ENCODE data around the gene STKLD1.
"Not testable (repeated sequence)": the region's sequence is repeated elsewhere in the genome, so short reads cannot be mapped to it uniquely, and the experiment has no call there.

The STKLD1 gene

DNA sequence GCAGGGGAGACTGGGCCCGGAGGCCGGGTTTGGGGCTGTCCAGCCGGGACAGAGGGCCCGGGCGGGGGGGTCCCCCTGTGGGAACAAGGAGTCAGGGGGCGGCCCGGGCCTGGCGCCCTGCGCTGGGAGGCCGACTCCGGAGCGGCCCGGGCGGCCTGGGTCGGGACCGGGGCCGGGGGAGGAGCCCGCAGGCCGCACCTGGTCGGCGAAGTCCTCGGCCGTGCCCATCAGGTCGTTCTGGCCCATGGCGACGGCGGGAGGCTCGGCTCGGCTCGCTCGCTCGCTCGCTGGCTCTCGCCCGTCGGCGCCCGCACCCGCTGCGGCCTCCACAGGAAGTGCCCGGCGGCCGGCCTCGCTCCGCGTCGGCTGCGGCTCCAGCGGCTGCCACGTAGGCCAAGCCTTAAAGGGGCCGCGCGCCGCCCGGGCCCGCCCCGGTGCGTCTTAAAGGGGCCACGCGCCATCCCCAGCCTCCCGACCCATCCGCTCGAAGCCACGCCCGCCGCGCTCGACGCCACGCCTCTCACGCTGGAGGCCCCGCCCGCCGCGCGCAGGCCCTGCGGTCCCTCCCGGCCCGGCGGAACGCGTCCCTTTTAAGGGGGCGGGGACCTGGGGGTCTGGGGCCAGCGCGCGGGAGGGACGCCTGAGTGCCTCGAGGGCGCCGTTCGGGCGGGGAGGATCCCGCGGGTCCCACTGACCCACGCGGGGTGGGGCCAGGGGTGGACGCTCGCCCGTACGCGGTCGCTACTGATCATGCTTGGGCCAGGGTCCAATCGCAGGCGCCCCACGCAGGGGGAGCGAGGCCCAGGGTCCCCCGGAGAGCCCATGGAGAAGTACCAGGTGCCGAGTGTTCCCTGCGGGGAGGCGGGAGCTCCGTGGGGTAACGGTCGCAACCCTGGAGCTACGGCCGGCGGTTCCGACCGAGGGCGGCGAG is at the start of gene STKLD1, which contains the start of gene SURF4:
Gene STKLD1 (plus strand): TSS at position 643 of the 931 bp plus-strand sequence. CDS start 108 bp downstream, at position 751.
Gene SURF4 (minus strand): TSS at position 337 of the 931 bp plus-strand sequence. CDS start 91 bp downstream, at position 246.
- DNase-seq: peak; percentile 83

DNA sequence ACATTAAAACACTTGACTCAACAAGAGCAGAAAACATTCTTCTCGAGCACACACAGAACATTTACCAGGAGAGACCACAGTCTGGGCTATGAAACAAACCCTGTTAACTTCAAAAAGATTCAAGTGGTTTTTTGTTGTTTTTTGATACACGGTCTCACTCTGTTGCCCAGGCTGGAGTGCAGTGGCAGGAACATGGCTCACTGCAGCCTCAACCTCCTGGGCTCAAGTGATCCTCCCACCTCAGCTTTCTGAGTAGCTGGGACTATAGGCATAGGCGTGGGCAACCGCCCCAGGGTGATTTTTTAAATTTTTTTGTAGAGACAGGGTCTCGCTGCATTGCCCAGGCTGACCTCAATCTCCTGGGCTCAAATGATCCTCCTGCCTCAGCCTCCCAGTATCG is 49.1 kb upstream of the STKLD1 start:
- DNase-seq: not testable (repeated sequence)

DNA sequence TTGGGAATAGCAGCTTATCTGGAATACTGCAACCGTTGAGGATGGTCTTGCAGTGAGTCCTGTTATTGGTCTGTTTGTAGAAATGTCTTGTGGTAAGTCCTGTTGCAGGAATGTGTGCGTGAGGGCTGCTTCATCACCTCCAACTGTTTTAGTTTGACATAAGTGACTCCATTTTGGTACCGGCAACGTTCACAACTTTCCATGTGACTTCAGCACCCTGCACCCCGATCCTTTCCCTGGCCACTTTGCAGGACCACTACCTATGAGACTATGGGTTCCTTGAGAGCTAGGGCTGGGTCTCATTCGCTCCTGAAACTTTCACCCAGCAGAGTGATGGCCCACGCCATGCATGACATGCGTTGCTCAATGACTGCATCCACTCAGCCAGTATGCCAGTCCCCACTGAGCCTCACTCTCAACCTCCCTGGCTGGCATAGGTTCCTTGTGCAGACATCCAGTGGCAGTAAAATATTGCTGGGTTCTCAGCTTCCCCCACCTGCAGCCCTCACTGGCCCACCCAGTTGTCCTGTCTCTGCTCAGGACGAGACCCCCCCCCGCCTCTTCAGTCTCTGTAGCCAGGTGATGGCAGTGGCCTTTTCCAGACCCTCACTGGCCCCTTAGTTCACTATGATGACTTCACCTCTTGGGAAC is 48.2 kb upstream of the STKLD1 start:
- no peak for DNase-seq

DNA sequence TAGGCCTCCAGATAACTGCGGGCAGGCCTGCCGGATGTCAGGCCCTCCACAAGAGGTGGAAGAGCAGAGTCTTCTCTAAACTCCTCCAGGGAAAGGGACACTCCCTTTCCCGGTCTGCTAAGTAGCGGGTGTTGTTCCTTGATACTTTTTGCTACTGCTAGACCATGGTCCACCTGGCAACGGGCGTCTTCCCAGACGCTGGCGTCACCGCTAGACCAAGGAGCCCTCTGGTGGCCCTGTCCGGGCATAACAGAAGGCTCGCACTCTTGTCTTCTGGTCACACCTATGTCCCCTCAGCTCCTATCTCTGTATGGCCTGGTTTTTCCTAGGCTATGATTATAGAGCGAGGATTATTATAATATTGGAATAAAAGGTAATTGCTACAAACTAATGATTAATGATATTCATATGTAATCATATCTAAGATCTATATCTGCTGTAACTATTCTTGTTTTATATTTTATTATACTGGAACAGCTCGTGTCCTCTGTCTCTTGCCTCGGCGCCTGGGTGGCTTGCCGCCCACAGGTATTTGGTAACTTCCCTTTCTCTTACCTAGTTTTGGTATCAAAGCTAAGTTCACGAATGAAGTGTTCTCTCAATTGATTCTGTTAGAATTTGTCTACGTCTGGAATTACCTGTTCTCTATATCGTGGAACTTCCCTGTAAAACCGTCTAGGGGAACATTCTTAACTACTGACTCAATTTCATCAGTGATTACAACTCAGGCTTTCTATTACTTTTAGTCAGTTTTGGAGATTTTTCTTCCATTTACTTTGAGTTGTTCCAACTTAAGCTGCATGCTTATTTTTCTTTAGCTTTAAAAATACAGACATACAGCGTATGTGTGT is 46.6 kb upstream of the STKLD1 start:
- peak; percentile 6 for DNase-seq

DNA sequence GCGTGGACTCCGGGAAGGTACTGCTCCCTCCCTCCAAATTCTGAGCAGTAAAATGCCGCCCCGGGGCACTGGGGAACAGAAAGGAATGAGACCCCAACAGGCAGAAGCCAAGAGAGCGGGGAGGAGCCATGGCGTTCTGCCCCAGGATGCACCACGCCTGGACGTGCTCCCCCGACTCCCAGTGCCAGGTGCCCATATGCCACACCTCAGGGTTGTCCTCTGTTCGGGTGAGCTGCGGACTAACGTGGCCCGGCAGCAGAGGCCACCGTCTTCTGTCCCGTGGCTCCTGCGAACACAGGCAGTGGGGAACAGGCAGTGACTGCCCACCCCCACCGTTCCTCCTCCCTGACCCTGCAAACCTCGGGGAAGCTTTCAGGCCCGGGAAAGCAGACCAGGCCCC is 44.9 kb upstream of the STKLD1 start:
- DNase-seq: no peak

DNA sequence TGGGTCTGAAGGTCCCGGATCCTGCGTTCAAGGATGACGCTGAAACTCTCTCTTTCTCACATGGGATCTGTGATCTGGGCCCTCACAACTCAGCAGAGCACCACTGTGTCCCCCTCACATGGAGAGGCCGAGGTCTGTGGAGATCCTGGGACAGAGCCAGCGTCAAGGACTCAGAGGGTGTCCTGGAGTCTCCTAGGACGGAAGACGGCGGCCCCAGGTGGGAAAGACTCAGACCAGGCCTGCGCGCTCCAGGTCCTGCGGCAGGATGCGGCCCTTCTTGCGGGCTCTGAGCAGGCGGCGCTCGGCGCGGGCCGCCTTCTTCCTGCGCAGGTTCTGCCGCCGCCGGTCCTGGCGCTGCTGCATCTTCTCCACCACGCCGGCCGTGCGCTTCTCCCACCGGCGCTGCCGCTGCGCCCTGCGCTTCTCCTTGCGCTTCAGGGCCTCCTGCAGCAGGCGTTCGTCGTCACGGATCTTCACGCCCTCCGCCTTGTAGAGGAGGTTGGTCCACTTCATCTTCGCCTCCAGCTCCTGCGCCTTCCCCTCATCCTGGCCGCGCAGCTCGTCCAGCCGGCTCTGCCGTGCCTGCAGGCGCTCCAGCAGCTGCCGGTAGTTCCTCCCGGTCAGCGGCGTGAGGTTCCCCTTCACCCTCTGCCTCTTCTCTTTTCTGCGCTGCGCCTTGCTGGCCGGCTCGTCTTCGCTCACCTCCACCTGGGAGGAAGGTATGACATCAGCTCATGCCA is 44.4 kb upstream of the STKLD1 start:
- no peak for DNase-seq

DNA sequence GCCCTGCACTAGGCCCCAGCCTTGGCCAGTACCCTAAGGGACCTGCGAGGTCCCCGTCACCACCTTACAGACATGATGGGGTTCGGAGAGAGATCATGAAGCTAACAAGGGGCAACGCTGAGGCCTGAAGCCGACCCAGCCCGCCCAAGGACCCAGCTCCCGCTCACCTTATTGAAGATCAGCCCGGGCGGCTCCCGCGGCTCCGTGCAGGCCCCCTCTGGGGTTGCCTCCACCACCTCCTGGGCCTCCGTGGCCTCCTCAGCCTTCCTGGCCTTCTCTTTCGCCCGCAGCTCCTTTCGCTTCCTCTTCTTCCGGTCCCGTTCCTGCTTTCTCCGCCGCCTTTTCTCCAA is 43.8 kb upstream of the STKLD1 start:
- DNase-seq: no peak

DNA sequence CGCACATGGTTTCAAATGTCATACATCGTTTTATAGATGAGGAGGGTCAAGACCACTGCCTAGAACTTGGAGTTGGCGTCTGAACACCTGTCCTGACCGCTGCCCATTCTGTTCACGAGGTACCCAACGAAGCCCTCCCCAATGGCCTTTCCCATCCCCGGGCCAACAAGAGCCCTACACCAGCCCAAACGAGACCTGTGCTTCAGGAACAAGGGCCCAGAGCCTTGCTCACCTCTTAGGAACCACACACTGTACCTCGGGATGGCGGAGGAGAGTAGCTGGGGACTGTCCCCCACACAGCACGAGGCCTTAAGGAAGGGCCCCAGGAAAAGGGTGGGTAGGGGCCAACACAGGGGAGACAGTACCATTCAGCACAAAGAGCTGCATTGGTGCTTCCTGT is 43.2 kb upstream of the STKLD1 start:
- DNase-seq: no peak

DNA sequence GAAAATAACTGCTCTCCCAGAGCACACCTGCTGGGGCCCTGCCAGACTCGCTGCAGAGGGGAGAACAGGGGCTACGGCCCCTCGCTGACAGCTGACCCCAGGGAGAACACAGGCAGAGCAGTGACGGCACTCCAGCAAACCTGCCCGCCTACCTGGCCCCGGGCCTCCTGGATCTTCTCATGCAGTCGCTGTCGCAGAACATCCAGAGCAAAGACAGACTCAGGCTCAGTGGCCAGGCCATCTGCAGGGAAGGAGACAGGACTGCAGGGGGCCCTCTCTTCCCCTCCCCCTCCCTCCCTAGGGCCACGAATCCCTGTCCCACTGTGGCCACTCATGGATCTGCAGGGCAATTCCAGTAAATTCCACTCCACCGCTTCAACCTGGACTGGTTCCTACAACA is 42.6 kb upstream of the STKLD1 start:
- DNase-seq: no peak

DNA sequence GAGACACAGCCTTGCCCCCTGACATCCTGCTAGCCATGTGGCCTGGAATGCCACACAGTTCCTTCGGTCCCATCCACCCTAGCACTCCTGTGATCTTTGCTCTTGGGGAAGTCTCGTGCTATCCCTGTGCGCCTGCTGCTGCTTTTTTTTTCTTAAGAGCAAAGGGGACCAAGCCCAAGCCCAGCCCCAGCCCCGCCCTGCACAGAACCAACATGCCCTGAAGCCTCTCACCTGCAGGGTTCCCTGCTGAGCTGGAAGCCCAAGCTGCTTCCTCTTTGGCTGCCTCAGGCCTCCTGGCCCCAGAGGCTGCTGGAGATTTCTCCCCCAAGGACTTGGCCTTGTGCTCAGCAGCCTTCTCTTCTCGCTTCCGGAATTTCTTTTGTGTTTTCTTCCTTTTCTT is 42.0 kb upstream of the STKLD1 start:
- DNase-seq: no peak

DNA sequence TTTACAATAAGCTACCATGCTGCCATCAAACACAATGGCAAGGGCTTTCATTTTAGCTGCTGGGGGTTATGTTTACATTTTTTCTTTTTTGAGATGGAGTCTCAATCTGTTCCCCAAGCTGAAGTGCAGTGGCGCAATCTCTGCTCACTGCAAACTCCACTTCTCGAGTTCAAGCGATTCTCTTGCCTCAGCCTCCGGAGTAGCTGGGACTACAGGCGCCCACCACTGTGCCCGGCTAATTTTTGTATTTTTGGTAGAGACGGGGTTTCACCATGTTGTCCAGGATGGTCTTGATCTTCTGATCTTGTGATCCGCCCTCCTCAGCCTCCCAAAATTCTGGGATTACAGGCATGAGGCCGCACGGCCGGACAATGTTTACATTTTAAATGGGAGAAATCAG is 41.3 kb upstream of the STKLD1 start:
- not testable (repeated sequence) for DNase-seq

DNA sequence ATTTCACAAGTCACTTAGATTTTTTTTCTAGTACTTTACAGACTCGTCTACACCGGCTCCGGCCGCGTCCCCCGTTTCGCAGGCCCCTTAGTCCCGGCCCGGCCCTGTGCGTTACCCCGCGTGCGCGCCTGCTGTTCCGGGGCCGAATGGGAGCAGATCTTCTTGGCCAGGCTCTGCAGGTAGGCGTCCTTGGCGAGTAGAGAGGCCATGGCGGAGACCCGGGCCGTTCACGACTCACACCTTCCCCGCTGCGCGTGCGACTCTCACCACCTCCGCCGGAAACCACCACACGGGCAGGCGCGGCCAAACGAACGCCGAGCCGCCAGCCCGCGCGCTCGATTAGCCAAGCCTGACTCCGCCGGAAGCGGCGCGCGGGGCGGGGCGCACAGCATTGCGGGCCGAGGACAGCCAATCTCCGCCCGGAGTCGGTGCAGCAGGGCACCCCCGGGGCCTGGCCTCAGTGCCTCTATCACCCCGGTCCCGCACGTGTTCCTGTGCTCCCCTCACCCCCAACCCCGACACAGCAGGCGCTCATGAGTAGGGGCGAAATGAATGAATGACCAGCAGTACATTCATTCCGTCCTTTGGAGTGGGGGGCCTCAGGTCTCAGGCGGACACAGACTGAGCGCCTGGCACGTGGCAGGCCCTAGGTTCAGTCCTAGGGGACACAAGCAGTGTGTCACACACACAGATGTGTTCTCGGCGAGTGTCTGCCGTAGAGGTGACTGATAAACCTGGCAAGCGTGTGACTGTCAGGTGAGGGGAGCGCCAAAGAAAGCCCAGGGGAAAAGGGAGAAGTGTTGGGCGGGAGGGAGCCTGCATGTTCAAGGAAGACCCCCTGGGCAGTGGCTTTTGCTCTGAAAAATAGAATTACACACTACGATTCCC is 40.0 kb upstream of the STKLD1 start, which contains the start of gene SURF6:
Gene SURF6 (minus strand): TSS at position 265 of the 888 bp plus-strand sequence. CDS start 56 bp downstream, at position 209.
- peak; percentile 87 for DNase-seq

DNA sequence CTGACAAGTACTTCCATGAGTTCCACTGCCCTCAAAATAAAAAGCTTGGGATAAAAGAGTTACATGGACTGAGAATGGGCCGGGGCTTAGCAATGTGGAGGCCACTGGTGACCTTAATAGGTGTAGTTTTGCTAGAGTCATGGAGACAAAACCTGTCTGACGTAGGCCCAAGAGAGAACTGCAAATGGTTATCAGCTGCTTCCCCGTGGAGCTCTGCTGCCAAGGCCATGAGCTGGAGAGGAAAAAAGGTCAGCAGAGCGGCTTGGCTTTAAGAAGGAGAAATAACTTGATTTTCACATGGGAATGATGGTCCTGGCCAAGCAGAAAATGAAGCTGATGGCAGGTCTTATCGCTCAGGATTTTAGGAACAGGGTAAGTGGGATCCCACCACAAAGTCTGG is 36.5 kb upstream of the STKLD1 start:
- DNase-seq: no peak

DNA sequence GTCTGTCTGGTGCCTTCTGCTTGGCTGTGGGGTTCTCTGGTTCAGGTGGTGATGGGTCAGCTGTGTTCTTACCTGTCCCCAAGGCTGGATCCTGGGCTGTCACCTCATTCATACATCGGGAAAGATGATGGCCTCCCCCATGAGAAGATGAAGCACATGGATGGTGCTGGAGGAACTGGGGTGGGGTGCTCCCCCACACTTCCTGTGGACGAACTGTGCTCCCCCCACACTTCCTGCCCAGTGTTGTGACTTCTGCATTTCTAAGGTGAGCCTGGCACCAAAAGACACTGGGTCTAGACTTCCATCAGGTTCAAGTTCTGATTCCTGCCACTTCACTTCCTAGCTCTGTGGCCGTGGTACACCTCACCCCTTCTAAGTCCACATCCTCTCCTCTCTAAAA is 35.9 kb upstream of the STKLD1 start:
- no peak for DNase-seq

DNA sequence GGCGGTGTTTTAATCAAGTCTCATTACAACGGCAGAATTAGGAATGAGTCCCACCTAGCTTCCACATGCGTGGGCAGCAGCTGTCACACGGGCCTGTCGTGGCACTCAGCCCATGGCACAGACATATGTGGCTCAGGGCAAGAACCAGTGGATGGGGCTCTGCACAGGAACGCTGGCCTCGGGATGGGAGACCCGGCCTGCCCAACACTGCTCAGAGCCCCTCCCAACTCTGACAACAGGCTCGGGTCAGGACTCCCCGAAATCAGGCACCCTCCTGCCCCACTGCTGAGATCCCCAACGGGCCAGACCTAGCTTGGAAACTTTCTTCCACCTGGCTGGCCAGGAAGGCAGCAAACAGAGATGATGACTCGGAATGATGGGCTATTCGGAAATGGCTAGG is 35.2 kb upstream of the STKLD1 start:
- no peak for DNase-seq

DNA sequence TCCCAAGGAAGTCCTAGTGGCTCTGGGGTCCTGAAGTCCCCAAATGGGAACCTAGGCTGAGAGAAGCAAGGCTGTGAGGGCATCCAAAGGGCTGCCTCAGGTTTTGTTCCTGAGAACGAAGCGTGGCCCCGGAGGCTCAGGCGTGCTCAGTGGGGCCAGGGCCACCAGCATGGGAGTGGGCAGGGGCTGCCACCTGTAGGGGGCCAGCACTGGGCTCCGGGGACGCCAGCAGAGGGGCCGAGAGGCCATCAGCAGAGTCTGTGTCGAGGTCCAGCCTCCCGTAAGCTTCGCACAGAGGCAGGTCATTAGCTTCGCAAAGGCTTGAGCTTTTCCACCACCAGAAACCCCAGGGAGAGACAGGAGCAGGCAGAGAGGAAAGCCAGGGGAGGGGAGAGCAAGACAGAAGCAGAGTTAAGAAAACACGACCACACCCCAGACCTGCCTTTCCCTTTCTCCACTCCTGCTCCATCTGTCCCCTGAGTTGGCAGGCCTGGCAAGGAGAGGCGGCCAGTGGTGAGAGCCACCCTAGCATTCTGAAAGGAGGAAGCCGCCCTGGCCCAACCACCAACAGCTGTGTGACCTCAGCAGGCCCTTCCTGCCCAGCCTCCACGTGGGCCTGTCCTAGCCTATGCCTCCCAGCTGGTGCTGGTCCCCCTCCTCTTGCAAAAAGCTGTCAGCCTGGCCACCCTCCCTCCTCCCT is 34.6 kb upstream of the STKLD1 start:
- no peak for DNase-seq

DNA sequence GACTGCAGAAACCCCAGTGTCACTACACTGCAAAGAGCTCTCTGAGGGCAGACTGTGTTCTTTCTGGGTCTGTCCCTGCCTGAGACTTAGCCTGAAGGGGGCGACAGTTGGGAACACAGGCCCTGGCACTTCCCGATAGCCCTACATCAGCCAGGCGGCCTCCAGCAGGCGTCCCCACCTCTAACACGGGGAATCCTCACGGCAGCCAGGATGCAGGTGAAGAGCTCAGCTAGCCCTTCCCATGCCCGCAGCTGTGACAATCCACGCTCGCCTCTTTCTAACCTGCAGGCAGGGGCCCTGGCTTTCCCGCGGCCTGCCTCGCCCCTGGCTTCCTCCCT is 34.1 kb upstream of the STKLD1 start:
- no peak for DNase-seq

DNA sequence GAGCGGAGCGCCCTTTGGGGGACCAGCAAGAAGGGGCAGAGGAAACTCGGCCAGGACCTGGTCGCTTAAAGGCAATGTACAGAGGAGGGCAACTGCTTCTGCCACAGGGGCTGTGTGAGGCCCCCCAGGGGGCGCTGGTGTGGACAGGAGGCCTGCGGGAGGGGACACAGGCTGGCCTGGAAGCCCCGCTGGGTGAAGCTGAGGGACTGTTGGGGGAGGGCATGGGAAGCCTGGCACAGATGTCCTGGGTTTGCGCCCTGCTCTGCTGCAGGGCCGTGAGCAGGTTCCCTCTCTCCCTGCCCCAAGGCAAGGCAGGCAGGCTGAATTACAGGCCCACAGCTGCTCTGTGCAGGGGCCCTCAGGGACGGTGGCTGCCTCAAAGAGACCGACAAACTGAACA is 33.6 kb upstream of the STKLD1 start:
- no peak for DNase-seq

DNA sequence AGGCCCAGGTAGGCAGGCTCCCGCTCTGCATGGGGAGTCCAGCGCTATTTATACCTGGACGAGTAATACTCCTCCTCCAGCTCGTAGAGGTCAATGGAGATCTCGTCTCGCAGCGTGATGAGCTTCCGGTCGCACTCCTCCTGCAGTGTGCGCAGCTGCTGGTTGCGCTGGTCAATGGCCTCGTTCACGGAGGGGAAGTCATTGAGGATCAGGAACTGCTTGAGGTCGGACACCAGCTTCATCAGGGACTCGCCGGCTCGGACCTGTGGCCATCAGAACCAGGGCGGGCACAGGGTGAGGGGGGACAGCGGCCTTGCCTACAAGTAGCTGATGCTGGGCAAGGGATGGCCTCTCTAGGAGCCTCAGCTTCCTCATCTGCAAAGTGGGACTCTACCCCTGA is 32.1 kb upstream of the STKLD1 start:
- DNase-seq: no peak

DNA sequence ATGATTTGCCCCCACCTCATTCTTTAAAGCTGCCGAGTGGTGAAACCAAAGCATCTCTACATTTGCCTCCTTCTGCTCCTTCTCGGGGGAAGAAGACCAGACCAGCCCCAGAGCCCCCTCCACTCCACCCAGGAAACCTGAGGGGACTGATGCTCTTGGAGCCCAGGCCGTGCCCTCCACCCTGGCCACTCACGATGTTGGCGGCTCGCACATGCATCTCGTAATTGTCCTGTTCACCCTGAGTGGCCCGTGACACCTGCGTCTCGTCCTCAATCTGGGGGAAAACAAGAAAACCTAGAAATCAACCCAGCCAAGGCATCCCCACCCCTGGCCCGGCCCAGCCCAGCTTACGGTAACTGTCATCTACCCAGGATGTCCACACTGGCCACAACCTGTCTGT is 31.2 kb upstream of the STKLD1 start:
- no peak for DNase-seq

DNA sequence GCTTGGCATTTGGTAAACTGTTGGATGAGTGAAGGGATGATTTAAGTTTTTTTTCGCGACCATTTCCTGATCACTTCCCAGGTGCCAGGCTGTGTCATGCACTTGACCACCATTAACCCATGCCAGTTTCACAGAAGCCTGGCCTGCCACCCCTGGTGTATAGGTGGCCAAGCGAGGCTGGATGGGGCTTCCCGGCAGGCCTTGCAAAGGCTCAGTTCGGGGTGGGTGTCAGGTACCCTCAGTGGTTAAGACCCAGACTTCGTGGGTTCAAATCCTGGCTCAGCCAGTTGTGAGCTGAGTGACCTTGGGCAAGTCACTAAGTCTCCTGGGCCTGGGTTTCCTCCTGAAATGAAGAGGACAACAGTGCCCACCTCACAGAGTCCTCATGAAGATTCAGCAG is 30.6 kb upstream of the STKLD1 start:
- no peak for DNase-seq

Measured in NCI-H1105 (cell line).